HEK293 (cell line): ENCODE data around the gene SH3BP1.
A peak's percentile ranks its signal among the peaks of the same experiment; 100 is the strongest.

Source experiments
- CTCF ChIA-PET: fragments of 350-600 bp; formaldehyde crosslinking; extraction: SDS; loops from one replicate; lab custom pipeline; 2021; ENCODE audit warnings: antibody characterized with exemption; lab: Yijun Ruan, JAX
- POLR2A ChIA-PET: fragments of 300-600 bp; formaldehyde crosslinking; extraction: SDS; loops from one replicate; lab custom pipeline; 2020; ENCODE audit warnings: antibody characterized with exemption, inconsistent platforms; lab: Yijun Ruan, JAX
- H3K27ac ChIP-seq: fragments of 200-500 bp; sonication (Bioruptor generic); 2 replicates; pipeline ENCODE4 v1.5.1; 2014; ENCODE audit warnings: low read depth, low read length, control low read depth, inconsistent platforms; ENCODE audit errors: extremely low read depth
- H3K36me3 ChIP-seq, 2 experiments: fragments of 200-500 bp in 1 of 2; sonication (Bioruptor generic) in 1 of 2; 1 replicate in 1 of 2; 2 replicates in 1 of 2; pipeline ENCODE4 v1.5.1; 2014 to 2017; ENCODE audit warnings: inconsistent platforms in 2 of 2, low read length in 2 of 2; ENCODE audit not compliant: control insufficient read depth in 2 of 2, insufficient read depth in 1 of 2
- H3K4me1 ChIP-seq: fragments of 200-500 bp; sonication (Bioruptor generic); 2 replicates; pipeline ENCODE4 v1.5.1; 2014; ENCODE audit warnings: mild to moderate bottlenecking, low read length, inconsistent platforms; ENCODE audit not compliant: control insufficient read depth, insufficient read depth
- H3K4me3 ChIP-seq: 2 replicates; pipeline ENCODE4 v1.5.1; 2011; ENCODE audit warnings: low read depth, mild to moderate bottlenecking, control low read depth, low read length, moderate library complexity
- H3K9me3 ChIP-seq: fragments of 200-500 bp; sonication (Bioruptor generic); 2 replicates; pipeline ENCODE4 v1.5.1; 2014; ENCODE audit warnings: low read depth, low read length, inconsistent platforms; ENCODE audit not compliant: control insufficient read depth, insufficient read depth
- BCL11B ChIP-seq: fragments of 450-650 bp; formaldehyde crosslinking; IDR thresholded peaks from 2 replicates; pipeline ENCODE4 v1.5.1; 2016; ENCODE audit warnings: low read depth, missing biosample characterization, missing genetic modification characterization
- EGR2 ChIP-seq: fragments of 450-650 bp; formaldehyde crosslinking; IDR thresholded peaks from 2 replicates; pipeline ENCODE4 v1.5.1; 2016; ENCODE audit warnings: low read depth, missing biosample characterization, missing genetic modification characterization
- GLI2 ChIP-seq: fragments of 450-650 bp; formaldehyde crosslinking; IDR thresholded peaks from 2 replicates; pipeline ENCODE4; 2017; ENCODE audit warnings: missing biosample characterization, missing genetic modification characterization, low read depth, borderline replicate concordance
- GLIS1 ChIP-seq: fragments of 450-650 bp; formaldehyde crosslinking; IDR thresholded peaks from 2 replicates; pipeline ENCODE4 v1.5.1; 2016; ENCODE audit warnings: missing biosample characterization, missing genetic modification characterization
- GLIS2 ChIP-seq: fragments of 450-650 bp; formaldehyde crosslinking; IDR thresholded peaks from 2 replicates; pipeline ENCODE4 v1.5.1; 2016; ENCODE audit warnings: missing biosample characterization, missing genetic modification characterization
- KLF1 ChIP-seq: fragments of 450-650 bp; formaldehyde crosslinking; IDR thresholded peaks from 2 replicates; pipeline ENCODE4 v1.5.1; 2016; ENCODE audit warnings: missing biosample characterization, missing genetic modification characterization
- KLF10 ChIP-seq: fragments of 450-650 bp; IDR thresholded peaks from 2 replicates; pipeline ENCODE4 v1.5.1; 2018; ENCODE audit warnings: missing biosample characterization, mild to moderate bottlenecking, missing genetic modification characterization
- KLF7 ChIP-seq: fragments of 450-650 bp; formaldehyde crosslinking; IDR thresholded peaks from 2 replicates; pipeline ENCODE4 v1.5.1; 2016; ENCODE audit warnings: missing biosample characterization, missing genetic modification characterization, borderline replicate concordance
- MZF1 ChIP-seq: fragments of 450-650 bp; formaldehyde crosslinking; IDR thresholded peaks from 2 replicates; pipeline ENCODE4 v1.5.1; 2017; ENCODE audit warnings: missing biosample characterization, missing genetic modification characterization, borderline replicate concordance
- SP7 ChIP-seq: fragments of 450-650 bp; formaldehyde crosslinking; IDR thresholded peaks from 2 replicates; pipeline ENCODE4 v1.5.1; 2016; ENCODE audit warnings: missing biosample characterization, missing genetic modification characterization
- YY2 ChIP-seq: fragments of 450-650 bp; formaldehyde crosslinking; IDR thresholded peaks from 2 replicates; pipeline ENCODE4 v1.5.1; 2016; ENCODE audit warnings: missing biosample characterization, missing genetic modification characterization
- ZEB2 ChIP-seq: fragments of 450-650 bp; formaldehyde crosslinking; IDR thresholded peaks from 2 replicates; pipeline ENCODE4 v1.5.1; 2016; ENCODE audit warnings: missing biosample characterization, missing genetic modification characterization
- ZNF10 ChIP-seq: fragments of 450-650 bp; formaldehyde crosslinking; IDR thresholded peaks from 2 replicates; pipeline ENCODE4 v1.5.1; 2017; ENCODE audit warnings: missing biosample characterization, missing genetic modification characterization
- ZNF324 ChIP-seq: fragments of 450-650 bp; formaldehyde crosslinking; IDR thresholded peaks from 2 replicates; pipeline ENCODE4 v1.5.1; 2016; ENCODE audit warnings: missing biosample characterization, missing genetic modification characterization
- ZNF335 ChIP-seq: fragments of 450-650 bp; formaldehyde crosslinking; conservative IDR thresholded peaks from 2 replicates; pipeline ENCODE4 v1.5.1; 2016; ENCODE audit warnings: missing biosample characterization, missing genetic modification characterization
- ZNF366 ChIP-seq: fragments of 450-650 bp; formaldehyde crosslinking; conservative IDR thresholded peaks from 2 replicates; pipeline ENCODE4 v1.5.1; 2016; ENCODE audit warnings: missing biosample characterization, missing genetic modification characterization
- ZNF626 ChIP-seq: fragments of 450-650 bp; sonication (Bioruptor Pico); formaldehyde crosslinking; IDR thresholded peaks from 2 replicates; pipeline ENCODE4 v1.5.1; 2018; ENCODE audit warnings: missing biosample characterization, missing genetic modification characterization, inconsistent platforms
- ZNF629 ChIP-seq: fragments of 450-650 bp; formaldehyde crosslinking; IDR thresholded peaks from 2 replicates; pipeline ENCODE4 v1.5.1; 2017; ENCODE audit warnings: missing biosample characterization, missing genetic modification characterization
- ZNF654 ChIP-seq: fragments of 450-650 bp; formaldehyde crosslinking; IDR thresholded peaks from 2 replicates; pipeline ENCODE4 v1.5.1; 2016; ENCODE audit warnings: low read depth, missing biosample characterization, missing genetic modification characterization
- ZNF670 ChIP-seq: fragments of 450-650 bp; formaldehyde crosslinking; IDR thresholded peaks from 2 replicates; pipeline ENCODE4 v1.5.1; 2016; ENCODE audit warnings: missing biosample characterization, missing genetic modification characterization, low read depth
- ZNF76 ChIP-seq: fragments of 450-650 bp; formaldehyde crosslinking; IDR thresholded peaks from 2 replicates; pipeline ENCODE4; 2016; ENCODE audit warnings: low read depth, missing biosample characterization, missing genetic modification characterization, borderline replicate concordance
- ZNF768 ChIP-seq: fragments of 450-650 bp; formaldehyde crosslinking; IDR thresholded peaks from 2 replicates; pipeline ENCODE4 v1.5.1; 2018; ENCODE audit warnings: missing biosample characterization, mild to moderate bottlenecking, missing genetic modification characterization
- ZNF776 ChIP-seq: fragments of 450-650 bp; formaldehyde crosslinking; IDR thresholded peaks from 2 replicates; pipeline ENCODE4 v1.5.0; 2017; ENCODE audit warnings: missing biosample characterization, missing genetic modification characterization, borderline replicate concordance
- ZNF785 ChIP-seq: fragments of 450-650 bp; formaldehyde crosslinking; IDR thresholded peaks from 2 replicates; pipeline ENCODE4 v1.5.1; 2016; ENCODE audit warnings: missing biosample characterization, missing genetic modification characterization
- ZNF792 ChIP-seq: fragments of 450-650 bp; formaldehyde crosslinking; IDR thresholded peaks from 2 replicates; pipeline ENCODE4 v1.5.1; 2016; ENCODE audit warnings: missing biosample characterization, missing genetic modification characterization
- ZNF843 ChIP-seq: fragments of 450-650 bp; formaldehyde crosslinking; IDR thresholded peaks from 2 replicates; pipeline ENCODE4 v1.5.1; 2016; ENCODE audit warnings: missing biosample characterization, missing genetic modification characterization
- ZXDB ChIP-seq: fragments of 450-650 bp; formaldehyde crosslinking; IDR thresholded peaks from 2 replicates; pipeline ENCODE4 v1.5.1; 2016; ENCODE audit warnings: missing biosample characterization, missing genetic modification characterization
- TF ChIP-seq, protein P1 (sequence below): fragments of 450-650 bp; formaldehyde crosslinking; optimal IDR thresholded peaks from 2 replicates; pipeline ENCODE3; 2016; ENCODE audit warnings: missing biosample characterization, mild to moderate bottlenecking, missing genetic modification characterization
- TF ChIP-seq, protein P2 (sequence below): fragments of 450-650 bp; formaldehyde crosslinking; IDR thresholded peaks from 2 replicates; pipeline ENCODE4 v1.5.1; 2016; ENCODE audit warnings: missing biosample characterization, missing genetic modification characterization
- TF ChIP-seq, protein P3 (sequence below): fragments of 450-650 bp; formaldehyde crosslinking; IDR thresholded peaks from 2 replicates; pipeline ENCODE4 v1.5.1; 2016; ENCODE audit warnings: missing biosample characterization, missing genetic modification characterization

SH3BP1 gene

DNA sequence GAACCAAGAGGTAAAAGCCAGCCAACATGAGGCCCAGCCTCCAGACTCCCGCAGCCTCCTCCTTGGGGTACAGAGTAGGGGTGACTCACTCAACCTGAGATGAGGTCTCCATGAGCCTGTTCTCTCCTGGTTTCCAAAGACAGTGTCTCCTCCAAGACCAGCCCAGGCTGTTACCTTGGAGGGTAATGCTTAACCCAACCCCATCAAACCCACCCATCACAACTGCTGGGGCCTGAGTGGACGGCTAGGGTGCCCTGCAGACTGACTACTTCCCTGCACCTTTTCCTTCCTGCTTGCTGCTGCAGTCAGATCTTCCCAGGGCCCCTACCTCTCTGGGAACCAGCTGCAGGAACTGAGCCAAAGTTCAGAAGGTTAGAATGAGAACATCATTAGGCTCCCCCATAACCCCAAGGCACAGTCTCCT, 41.5 kb downstream of the SH3BP1 start:
- no peak overlapping the region for H3K27ac ChIP-seq
- H3K4me1 ChIP-seq, result peaks cover 4% of the 10 kb centered on the region; the same call in 1 of the 2 replicates
- CTCF ChIA-PET, result interaction anchor here (0.7 to 15.8 kb wide), 21 partner anchors 11 to 141 kb away, joined by 3 to 353 read pairs (median 4); partner anchors contain the start of genes PDXP, SH3BP1 and TRIOBP
- TF ChIP-seq, protein P1, sequence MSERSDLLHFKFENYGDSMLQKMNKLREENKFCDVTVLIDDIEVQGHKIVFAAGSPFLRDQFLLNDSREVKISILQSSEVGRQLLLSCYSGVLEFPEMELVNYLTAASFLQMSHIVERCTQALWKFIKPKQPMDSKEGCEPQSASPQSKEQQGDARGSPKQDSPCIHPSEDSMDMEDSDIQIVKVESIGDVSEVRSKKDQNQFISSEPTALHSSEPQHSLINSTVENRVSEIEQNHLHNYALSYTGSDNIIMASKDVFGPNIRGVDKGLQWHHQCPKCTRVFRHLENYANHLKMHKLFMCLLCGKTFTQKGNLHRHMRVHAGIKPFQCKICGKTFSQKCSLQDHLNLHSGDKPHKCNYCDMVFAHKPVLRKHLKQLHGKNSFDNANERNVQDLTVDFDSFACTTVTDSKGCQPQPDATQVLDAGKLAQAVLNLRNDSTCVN, result peak; percentile 12
- TF ChIP-seq GLIS2 (tag by site-specific recombination), result no peak
- no peaks in the 10 kb centered on the region for H3K9me3 ChIP-seq
- no peaks in the 10 kb centered on the region for H3K36me3 ChIP-seq
- POLR2A ChIA-PET, result interaction anchor here (1.1 to 1.5 kb wide), 5 partner anchors 10 to 73 kb away, joined by 7 to 13 read pairs (median 9); partner anchors contain the start of genes GGA1 and PDXP
- H3K4me3 ChIP-seq, result no peak overlapping the region

DNA sequence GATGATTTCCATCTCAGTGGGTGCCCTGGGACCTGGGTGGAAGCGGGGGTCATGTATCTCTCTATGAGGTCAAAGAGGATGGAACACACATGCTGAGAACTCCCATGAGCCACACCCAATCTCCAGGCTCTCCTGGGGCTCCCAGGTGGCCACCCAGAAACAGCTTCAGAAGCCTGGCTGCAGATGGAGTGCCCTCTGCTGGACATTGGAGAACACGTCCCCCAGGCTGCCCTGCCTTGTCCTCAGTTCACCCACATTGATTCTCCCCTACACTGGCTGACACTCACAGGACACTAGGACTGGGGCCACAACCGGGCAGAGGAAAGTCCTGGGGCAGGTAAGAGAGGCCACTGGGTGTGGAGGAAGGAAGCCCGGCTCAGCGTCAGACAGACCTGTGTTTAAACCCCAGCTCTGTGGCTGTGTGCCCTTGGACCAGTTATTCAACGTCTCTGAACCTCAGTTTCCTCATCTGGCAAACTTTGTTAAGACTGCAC, 42.1 kb downstream of the SH3BP1 start:
- H3K9me3 ChIP-seq, result no peaks in the 10 kb centered on the region
- CTCF ChIA-PET, result interaction anchor here (0.6 to 15.8 kb wide), 24 partner anchors 9 to 141 kb away, joined by 3 to 353 read pairs (median 4); partner anchors contain the start of genes PDXP, SH3BP1 and TRIOBP
- H3K4me3 ChIP-seq, result no peak overlapping the region
- H3K27ac ChIP-seq, result no peak overlapping the region
- peaks cover 4% of the 10 kb centered on the region; the same call in 1 of the 2 replicates for H3K4me1 ChIP-seq
- POLR2A ChIA-PET, result interaction anchor here (0.7 to 1.5 kb wide), 6 partner anchors 10 to 74 kb away, joined by 3 to 13 read pairs (median 8); partner anchors contain the start of genes GGA1 and PDXP
- H3K36me3 ChIP-seq, result no peaks in the 10 kb centered on the region
- TF ChIP-seq, protein P2, sequence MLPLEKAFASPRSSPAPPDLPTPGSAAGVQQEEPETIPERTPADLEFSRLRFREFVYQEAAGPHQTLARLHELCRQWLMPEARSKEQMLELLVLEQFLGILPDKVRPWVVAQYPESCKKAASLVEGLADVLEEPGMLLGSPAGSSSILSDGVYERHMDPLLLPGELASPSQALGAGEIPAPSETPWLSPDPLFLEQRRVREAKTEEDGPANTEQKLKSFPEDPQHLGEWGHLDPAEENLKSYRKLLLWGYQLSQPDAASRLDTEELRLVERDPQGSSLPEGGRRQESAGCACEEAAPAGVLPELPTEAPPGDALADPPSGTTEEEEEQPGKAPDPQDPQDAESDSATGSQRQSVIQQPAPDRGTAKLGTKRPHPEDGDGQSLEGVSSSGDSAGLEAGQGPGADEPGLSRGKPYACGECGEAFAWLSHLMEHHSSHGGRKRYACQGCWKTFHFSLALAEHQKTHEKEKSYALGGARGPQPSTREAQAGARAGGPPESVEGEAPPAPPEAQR, result no peak
- TF ChIP-seq KLF10 (tag by site-specific recombination) (0 out of 2 replicates have a peak, but pooled peaks have one; percentile 32), GLIS2 (tag by site-specific recombination) (peak; percentile 60), GLIS1 (peak; percentile 92), GLI2 (tag by site-specific recombination) (no peak), EGR2 (tag by site-specific recombination) (no peak), ZNF324 (tag by site-specific recombination) (peak; percentile 31; the same call in 1 of the 2 replicates), ZNF366 (tag by site-specific recombination) (no peak), ZNF10 (tag by site-specific recombination) (no peak), ZNF654 (peak; percentile 92), ZNF629 (tag by site-specific recombination) (0 out of 2 replicates have a peak, but pooled peaks have one; percentile 31), ZNF670 (tag by site-specific recombination) (no peak), ZXDB (tag by site-specific recombination) (0 out of 2 replicates have a peak, but pooled peaks have one; percentile 27), MZF1 (tag by site-specific recombination) (no peak), BCL11B (tag by site-specific recombination) (0 out of 2 replicates have a peak, but pooled peaks have one; percentile 12), ZNF626 (tag by site-specific recombination) (no peak), ZNF768 (tag by site-specific recombination) (peak; percentile 88; the same call in 1 of the 2 replicates), ZNF792 (tag by site-specific recombination) (no peak), ZNF335 (no peak), ZNF776 (tag by site-specific recombination) (no peak), ZNF76 (peak; percentile 60; the same call in 1 of the 2 replicates), SP7 (tag by site-specific recombination) (peak; percentile 32), KLF1 (tag by site-specific recombination) (peak; percentile 67), YY2 (tag by site-specific recombination) (no peak), ZNF785 (tag by site-specific recombination) (no peak), ZEB2 (peak; percentile 55; the same call in 1 of the 2 replicates), ZNF843 (tag by site-specific recombination) (no peak), KLF7 (tag by site-specific recombination) (peak; percentile 42; the same call in 1 of the 2 replicates)
- TF ChIP-seq, protein P3, sequence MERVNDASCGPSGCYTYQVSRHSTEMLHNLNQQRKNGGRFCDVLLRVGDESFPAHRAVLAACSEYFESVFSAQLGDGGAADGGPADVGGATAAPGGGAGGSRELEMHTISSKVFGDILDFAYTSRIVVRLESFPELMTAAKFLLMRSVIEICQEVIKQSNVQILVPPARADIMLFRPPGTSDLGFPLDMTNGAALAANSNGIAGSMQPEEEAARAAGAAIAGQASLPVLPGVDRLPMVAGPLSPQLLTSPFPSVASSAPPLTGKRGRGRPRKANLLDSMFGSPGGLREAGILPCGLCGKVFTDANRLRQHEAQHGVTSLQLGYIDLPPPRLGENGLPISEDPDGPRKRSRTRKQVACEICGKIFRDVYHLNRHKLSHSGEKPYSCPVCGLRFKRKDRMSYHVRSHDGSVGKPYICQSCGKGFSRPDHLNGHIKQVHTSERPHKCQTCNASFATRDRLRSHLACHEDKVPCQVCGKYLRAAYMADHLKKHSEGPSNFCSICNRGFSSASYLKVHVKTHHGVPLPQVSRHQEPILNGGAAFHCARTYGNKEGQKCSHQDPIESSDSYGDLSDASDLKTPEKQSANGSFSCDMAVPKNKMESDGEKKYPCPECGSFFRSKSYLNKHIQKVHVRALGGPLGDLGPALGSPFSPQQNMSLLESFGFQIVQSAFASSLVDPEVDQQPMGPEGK (tag by site-specific recombination), result peak; percentile 40; the same call in 1 of the 2 replicates
